T1000 (cell line): ENCODE results near the gene CEMIP.

ENCODE experiments used
- DNase-seq: peaks from one replicate; lab custom pipeline; 2025; ENCODE audit warnings: mixed read lengths; lab: John Stamatoyannopoulos, UW

Gene CEMIP

GRCh38 chr15:80823995-80824394, 44.8 kb downstream of the CEMIP start:
- no peak for DNase-seq

GRCh38 chr15:80825361-80826030, 46.3 kb downstream of the CEMIP start:
- DNase-seq: no peak

- DNase-seq: no peak
These were observed 49.6 kb downstream of the CEMIP start for GRCh38 chr15:80828796-80829195.

- no peak for DNase-seq
These were observed 51.5 kb downstream of the CEMIP start for GRCh38 chr15:80830677-80831076.

DNA sequence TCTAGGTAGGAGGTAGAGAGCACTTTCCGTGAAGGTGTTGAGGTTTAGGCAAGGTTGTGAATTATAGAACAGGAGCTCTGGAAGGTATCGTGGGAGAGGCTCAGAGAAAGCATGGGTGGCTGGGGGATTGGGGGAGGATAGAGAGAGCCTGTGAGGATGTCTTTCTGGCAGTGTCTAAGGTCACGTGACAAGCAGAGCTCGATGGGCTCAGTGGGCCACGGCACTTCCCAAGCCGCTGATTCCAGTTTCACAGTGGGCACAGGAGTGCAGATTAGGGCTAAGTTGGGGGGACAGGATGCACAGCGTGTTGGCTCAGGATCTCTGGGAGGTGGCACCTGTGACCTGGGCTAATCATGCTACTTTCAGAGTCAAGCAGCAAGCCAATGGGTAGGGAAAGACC, 52.0 kb downstream of the CEMIP start:
- DNase-seq: no peak

DNA sequence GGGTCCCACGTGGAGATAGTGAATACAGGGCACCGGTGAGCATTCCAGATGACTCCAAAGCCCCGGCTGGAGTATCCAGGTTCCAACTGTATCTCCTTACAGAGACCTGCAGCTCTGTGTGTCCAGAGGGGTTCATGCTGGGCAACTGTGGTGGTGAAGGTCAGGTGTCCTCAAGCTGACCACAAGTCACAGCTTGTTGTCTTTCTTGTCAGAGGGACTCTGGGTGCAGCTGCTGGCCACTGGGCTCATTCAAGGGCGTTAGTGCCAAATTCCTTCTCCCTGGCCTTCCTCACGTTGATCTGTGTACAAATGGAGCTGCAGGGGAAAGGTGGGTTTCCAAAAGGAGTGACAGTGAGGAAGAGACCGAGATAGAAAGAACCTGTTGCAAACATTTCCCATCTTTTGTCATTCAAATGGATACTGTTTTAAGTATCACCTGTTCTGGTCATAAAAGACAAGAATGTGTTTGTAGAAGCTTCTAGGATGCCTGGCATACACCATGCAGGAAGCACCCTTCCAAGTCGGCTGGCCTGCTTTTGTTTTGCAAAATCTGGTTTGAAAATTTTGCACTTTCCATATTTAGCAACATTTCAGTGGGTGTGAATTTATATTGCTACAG, 52.5 kb downstream of the CEMIP start:
- no peak for DNase-seq

GRCh38 chr15:80832686-80833085, 53.5 kb downstream of the CEMIP start:
- DNase-seq: no peak

GRCh38 chr15:80834402-80834801, 55.2 kb downstream of the CEMIP start:
- no peak for DNase-seq

- DNase-seq: no peak
These were observed 55.7 kb downstream of the CEMIP start for GRCh38 chr15:80834906-80835305.

DNA sequence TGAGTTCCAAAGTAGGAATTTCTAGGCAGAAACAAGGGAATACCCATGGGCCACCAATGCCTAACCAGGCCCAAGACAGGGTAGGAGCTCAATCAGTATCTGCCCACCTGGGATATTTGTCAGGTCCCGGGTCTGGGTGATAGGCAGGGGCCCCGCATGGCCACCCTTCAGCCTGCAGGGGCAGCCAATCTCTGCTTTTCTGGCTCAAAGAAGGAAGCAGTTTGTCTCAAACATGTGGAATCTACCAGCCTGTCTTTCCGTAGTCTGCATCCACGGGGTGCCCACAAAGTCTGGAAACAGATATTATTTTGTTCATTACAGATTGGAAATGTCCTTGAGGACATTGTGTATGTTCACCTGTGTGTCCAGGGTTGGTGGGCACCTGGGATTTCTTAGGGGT, 56.2 kb downstream of the CEMIP start:
- DNase-seq: no peak

DNA sequence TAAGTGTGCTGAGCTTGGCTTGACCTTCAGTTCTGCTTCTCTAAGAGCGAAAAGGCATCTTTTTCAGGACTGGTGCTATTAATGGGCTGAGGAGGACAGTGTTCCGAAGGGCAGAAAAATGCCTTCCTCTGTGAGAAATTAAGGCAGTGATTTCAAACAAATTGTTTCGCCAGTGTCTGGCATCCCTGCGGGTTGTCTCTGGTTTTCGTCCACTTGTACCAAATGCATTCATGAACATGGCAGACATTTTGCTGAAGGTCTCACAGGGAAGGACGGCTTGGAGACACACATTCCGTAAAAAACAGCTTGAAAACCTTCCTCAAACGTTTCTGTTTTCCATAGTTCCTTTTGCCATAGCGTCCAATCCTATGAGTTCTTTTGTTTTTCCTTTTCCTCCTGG, 57.1 kb downstream of the CEMIP start:
- DNase-seq: no peak

- DNase-seq: no peak
These were observed 57.8 kb downstream of the CEMIP start for GRCh38 chr15:80837006-80837405.

- DNase-seq: no peak
These were observed 58.8 kb downstream of the CEMIP start for GRCh38 chr15:80838012-80838411.

GRCh38 chr15:80838666-80839065, 59.5 kb downstream of the CEMIP start:
- no peak for DNase-seq

DNA sequence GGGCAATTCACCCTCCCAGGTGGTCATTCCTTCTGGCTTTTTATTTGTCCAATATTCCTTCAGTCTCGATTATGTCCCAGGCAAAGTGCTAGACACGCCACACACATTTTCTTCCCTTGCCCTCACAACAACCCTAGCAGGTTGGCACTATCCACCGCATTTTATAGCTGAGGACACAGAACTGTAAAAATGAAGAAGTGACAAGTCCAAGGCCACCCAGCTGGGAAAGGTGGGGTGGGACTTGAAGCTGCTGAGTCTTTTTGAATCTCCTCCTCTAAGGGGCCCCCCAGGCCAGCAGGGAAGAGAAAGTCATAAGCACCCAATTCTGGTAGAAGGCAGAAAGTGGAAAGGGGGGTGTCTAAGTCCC, 60.6 kb downstream of the CEMIP start:
- no peak for DNase-seq

DNA sequence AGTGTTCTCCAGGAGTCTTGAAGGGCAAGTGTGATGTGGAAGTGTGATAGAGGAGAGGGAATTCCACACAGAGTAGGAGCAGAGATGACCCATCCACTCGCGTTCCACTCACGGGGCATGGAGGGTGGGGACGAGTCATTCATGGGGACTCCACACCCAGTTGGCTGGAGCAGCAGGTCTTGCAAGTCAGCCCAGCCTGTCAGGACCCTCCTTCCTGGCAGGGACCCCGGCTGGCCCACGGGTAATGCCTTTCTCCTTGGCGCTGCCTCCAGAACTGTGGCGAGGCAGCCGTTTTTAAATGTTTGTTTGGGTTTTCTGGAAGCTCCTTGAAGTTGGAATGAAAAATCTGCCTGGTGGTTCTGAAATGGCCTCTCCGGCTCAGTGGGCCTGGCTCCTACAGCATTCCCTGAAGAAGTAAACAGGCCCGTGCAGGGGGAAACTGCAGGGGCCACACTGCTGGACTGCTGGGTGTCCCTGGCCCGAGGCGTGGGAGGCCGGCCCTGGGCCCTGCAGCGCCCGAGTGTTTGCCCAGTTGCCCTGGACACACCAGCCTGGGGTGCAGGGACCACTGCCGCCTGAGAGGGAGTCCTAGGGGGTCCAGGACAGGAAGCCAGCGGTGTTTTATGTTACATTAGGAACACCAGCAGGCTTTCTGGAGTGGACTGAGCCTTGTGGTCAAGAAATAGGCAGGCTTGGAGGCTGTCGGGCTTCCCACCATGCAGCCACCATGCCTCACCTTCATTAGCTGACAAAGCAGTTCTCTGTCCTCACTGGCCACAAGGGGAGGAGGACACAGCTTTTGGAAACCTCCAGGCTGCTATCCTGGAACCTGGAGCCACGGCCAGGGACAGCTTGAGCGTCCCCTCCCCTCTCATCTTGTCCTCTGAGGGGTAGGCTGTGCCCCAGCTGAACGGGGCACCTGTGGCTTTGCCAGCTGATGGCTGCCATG, 61.3 kb downstream of the CEMIP start:
- no peak for DNase-seq

DNA sequence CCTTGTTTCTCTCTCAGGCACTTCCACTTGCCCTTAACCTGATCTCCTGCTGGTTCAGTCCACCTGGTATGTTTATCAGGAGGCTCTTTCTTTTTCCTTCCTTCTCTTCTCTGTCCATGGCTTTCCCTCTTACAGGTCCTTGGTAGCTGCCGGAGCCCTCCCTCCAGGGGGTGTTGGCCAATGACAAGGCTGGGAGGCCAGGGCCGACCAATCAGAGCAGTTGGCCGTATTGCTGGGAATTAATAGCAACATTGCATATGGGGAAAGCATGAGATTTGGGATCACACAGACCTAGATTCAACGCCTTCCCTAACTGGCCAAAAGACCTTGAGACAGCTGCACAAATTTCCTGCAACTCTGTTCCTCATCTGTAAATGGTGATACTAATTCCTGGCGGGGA, 62.4 kb downstream of the CEMIP start:
- DNase-seq: no peak

DNA sequence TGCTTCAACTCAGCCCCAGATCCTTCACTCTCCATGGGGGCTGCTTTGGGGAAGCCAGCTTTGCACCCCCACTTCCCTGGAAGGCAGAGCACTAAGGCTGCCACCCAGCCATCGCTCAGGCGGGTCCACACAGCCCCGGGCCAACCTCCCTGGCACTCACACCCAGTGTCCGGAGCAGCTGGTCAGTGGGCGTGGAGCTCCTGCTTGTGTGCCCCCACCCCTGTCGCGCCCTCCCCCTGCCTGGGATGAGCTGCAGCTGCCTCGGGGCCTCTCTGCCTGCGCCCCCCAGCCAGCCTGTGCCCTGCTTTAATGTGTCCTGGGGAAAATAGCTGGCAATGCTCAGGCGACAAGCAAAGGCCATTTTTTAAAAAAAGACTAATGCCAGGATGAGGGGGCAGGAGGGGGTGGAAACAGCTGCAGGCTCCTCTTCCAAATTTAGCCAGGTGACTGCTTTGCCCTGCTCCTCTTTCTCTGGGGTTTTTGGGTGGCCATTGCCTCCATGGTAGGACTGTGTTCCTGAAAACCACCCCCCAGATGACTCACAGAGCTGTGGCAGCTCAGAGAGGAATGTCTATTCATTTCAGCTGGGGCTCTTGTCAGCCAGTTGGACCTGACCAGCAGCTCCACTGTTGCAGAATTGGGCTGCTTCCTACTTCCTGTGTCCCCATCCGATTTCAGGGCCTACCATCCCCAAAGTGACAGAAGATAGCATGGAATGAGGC, 65.0 kb downstream of the CEMIP start:
- no peak for DNase-seq

- no peak for DNase-seq
These were observed 67.1 kb downstream of the CEMIP start for GRCh38 chr15:80846031-80846815.

DNA sequence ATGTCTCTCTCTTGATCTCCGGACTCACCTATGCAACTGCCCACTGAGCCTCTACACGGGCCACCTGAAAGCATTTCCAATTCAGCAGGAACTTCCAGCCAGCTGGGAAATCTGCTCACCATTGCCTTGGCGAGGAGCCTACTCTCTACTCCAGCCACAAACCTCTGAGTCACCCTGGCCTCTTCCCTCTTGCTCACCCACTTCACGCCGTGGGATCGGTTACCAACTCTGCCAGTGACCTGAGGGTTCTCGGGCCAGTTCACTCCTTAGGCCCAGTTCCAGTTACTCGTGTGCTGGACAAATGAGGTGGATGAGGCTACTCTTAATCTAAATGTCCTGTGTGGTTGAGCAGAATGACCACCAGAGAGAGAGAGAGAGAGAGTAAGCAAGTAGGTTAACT, 70.1 kb downstream of the CEMIP start:
- DNase-seq: peak; percentile 53

DNA sequence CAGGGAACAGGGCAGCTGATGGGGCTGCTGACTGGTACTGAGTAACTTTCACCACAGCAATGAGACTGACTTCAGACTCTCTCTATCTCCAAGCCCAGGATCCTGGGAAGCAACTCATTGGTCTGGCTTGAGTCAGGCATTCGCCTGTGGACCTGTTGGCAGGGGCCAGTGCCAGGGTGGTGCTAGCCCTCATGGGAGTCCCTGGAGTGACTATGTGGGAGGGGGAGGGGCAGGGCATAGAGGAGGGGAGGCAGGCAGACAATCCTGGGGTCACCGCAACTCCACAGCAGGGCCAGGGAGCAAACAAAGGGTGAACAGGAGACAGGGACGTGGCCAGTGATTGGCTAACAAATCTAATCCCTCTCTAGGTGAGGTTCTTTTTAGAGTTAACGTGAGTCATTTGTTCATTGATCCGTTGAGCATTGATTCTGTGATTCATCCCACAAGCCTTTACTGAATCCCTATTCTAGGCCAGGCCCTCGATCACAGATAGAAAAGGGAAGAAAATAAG, 71.8 kb downstream of the CEMIP start:
- DNase-seq: no peak
